NB4 (cell line): Measurements from ENCODE around the gene DLG1.

Source experiments
- MYC ChIP-seq: IDR thresholded peaks from 2 replicates; pipeline ENCODE4 v1.6.1; 2011; ENCODE audit warnings: low read depth, low read length
- POLR2A ChIP-seq: IDR thresholded peaks from 2 replicates; pipeline ENCODE4 v1.6.1; 2011; ENCODE audit warnings: mild to moderate bottlenecking; ENCODE audit not compliant: insufficient read length; ENCODE audit errors: extremely low read depth
- TF ChIP-seq, protein P1 (sequence below): IDR thresholded peaks from one replicate; pipeline ENCODE4 v1.5.1; 2012; ENCODE audit warnings: low read depth, low read length
- TF ChIP-seq, protein P2 (sequence below): IDR thresholded peaks from 2 replicates; pipeline ENCODE4 v1.6.1; 2011; ENCODE audit warnings: low read depth, low read length

DNA sequence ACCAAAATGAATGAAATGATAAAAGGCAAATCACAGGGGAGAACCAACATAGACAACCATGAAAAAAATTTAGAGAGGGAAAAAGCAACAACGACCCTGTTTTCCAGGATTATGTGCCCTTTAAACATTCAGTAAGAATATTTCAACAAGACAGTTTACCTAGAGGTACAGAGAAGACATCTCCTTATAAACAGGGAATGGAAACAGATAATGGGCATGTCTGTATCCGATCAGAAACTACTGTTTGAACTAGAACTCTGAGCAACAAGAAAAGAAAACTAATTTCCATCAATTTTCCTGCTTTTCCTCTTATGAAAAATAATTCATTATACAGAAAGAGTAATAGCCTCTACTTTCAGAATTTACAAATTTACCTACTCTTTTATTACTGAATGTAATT lies 39.3 kb downstream of the DLG1 start:
- TF ChIP-seq, protein P1, sequence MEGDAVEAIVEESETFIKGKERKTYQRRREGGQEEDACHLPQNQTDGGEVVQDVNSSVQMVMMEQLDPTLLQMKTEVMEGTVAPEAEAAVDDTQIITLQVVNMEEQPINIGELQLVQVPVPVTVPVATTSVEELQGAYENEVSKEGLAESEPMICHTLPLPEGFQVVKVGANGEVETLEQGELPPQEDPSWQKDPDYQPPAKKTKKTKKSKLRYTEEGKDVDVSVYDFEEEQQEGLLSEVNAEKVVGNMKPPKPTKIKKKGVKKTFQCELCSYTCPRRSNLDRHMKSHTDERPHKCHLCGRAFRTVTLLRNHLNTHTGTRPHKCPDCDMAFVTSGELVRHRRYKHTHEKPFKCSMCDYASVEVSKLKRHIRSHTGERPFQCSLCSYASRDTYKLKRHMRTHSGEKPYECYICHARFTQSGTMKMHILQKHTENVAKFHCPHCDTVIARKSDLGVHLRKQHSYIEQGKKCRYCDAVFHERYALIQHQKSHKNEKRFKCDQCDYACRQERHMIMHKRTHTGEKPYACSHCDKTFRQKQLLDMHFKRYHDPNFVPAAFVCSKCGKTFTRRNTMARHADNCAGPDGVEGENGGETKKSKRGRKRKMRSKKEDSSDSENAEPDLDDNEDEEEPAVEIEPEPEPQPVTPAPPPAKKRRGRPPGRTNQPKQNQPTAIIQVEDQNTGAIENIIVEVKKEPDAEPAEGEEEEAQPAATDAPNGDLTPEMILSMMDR = no peak
- TF ChIP-seq POLR2A (no peak), MYC (no peak)
- TF ChIP-seq, protein P2, sequence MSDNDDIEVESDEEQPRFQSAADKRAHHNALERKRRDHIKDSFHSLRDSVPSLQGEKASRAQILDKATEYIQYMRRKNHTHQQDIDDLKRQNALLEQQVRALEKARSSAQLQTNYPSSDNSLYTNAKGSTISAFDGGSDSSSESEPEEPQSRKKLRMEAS = no peak
